Smooth muscle cell (in vitro differentiated cells): ENCODE data around the gene HBEGF. TPM values are rescaled to one million over a fixed set of nuclear protein-coding genes. Genes with fewer than 3 reads are reported as not detected.

Experiments
- DNase-seq: peaks from one replicate; lab custom pipeline; 2025; ENCODE audit not compliant: unreplicated experiment; lab: John Stamatoyannopoulos, UW
- H2AFZ ChIP-seq: fragments of 200-600 bp; sonication (generic); 2 replicates; pipeline ENCODE4 v1.6.0; 2016; ENCODE audit warnings: antibody characterized with exemption, low read depth, mild to moderate bottlenecking
- H3F3A ChIP-seq: fragments of 200-600 bp; sonication (generic); 2 replicates; pipeline ENCODE4 v1.6.0; 2017; ENCODE audit warnings: antibody characterized with exemption, low read depth
- H3K27ac ChIP-seq: fragments of 200-600 bp; sonication (generic); 2 replicates; pipeline ENCODE4 v1.5.1; 2016; ENCODE audit warnings: low read depth, mild to moderate bottlenecking
- H3K27me3 ChIP-seq: fragments of 200-600 bp; sonication (generic); 2 replicates; pipeline ENCODE4 v1.6.1; 2016; ENCODE audit warnings: low read depth, mild to moderate bottlenecking
- H3K36me3 ChIP-seq: fragments of 200-600 bp; sonication (generic); 2 replicates; pipeline ENCODE4 v1.5.1; 2016; ENCODE audit warnings: low read depth
- H3K4me1 ChIP-seq: fragments of 200-600 bp; sonication (generic); 2 replicates; pipeline ENCODE4 v1.5.1; 2016; ENCODE audit warnings: low read depth
- H3K4me2 ChIP-seq: fragments of 200-600 bp; sonication (generic); 2 replicates; pipeline ENCODE4 v1.6.0; 2016; ENCODE audit warnings: mild to moderate bottlenecking
- H3K4me3 ChIP-seq: fragments of 200-600 bp; sonication (generic); 2 replicates; pipeline ENCODE4 v1.5.1; 2016; ENCODE audit warnings: mild to moderate bottlenecking
- H3K79me2 ChIP-seq: fragments of 200-600 bp; sonication (generic); 2 replicates; pipeline ENCODE4 v1.6.0; 2016; ENCODE audit warnings: low read depth, mild to moderate bottlenecking
- H3K9ac ChIP-seq: fragments of 200-600 bp; sonication (generic); 2 replicates; pipeline ENCODE4 v1.6.0; 2016; ENCODE audit warnings: low read depth
- H3K9me3 ChIP-seq: fragments of 200-600 bp; sonication (generic); replicated peaks from 2 replicates; pipeline ENCODE4 v1.5.1; 2016; ENCODE audit warnings: low read depth
- H4K20me1 ChIP-seq: fragments of 200-600 bp; sonication (generic); 2 replicates; pipeline ENCODE4 v1.6.0; 2016; ENCODE audit warnings: low read depth
- WGBS: methylation state at CpG from one replicate; pipeline ENCODE4 v1.1.7; 2016; ENCODE audit warnings: low lambda C conversion rate; 5-methylcytosine and 5-hydroxymethylcytosine counted together
- polyA plus RNA-seq: library from polyadenylated mRNA; unstranded; fragments of >200 nt; fragmentation: Nextera tagmentation; extraction: Ambion mirVana; gene quantifications from 2 replicates; pipeline ENCODE4 v1.2.1, GENCODE V29; 2016
- total RNA-seq: library from RNA; depleted of rRNA; stranded (reverse); fragments of >200 nt; gene quantifications from 2 replicates; pipeline ENCODE4 v1.2.3, GENCODE V29; 2014
- TF ChIP-seq, protein P1 (sequence below): fragments of 200-600 bp; sonication (generic); IDR thresholded peaks from 2 replicates; pipeline ENCODE4 v1.5.1; 2017; ENCODE audit warnings: borderline replicate concordance, mild to moderate bottlenecking, antibody characterized with exemption; ENCODE audit not compliant: insufficient read depth, poor library complexity, severe bottlenecking

The HBEGF gene
- total and polyA plus RNA-seq, 2 experiments from 2014 or later = 36.7 to 37.1 TPM

DNA sequence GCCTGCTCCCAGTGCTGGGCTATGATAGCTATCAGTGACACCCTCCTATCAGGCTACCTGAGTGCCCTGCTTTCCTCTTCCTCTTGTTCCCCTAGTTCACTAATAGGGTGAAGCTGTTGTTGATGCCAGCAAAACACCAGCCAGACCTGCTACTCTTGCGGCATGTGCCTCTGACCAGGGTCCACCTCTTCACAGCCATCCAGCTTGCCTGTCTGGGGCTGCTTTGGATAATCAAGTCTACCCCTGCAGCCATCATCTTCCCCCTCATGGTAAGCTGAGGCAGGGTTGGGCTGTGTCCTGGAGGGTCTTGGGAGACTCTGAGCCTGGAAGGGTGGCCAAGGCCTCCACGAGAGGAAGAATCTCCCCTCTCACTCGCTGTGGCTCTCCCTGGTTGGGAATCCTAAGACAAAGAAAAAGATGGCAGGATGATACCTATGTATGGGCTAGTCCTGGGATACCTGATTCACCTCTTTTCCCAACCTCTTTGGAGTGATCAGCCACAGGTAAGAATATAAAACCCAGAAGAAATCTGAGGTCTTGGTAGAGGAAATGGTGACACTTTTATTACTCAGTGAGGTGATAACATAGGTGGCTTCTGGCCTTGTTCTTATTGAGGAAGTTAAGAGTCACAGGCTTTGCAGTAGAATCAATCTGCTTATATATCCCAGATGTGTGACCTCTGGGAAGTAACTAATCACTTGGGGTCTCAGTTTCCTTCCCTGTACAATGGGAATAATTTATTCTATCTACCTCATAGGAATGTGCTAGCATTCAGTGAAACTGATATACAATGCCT is 25.2 kb upstream of the HBEGF start:
- no peak overlapping the region for H2AFZ ChIP-seq
- H4K20me1 ChIP-seq = no peaks in the 10 kb centered on the region
- no peak overlapping the region for H3K4me3 ChIP-seq
- H3K9me3 ChIP-seq = no peaks in the 10 kb centered on the region
- H3K79me2 ChIP-seq = no peaks in the 10 kb centered on the region
- no peaks in the 10 kb centered on the region for H3K4me1 ChIP-seq
- no peaks in the 10 kb centered on the region for H3F3A ChIP-seq
- no peak overlapping the region for H3K4me2 ChIP-seq
- 94% methylated on average over 3 of the region's 3 CpGs for WGBS
- no peak overlapping the region for H3K9ac ChIP-seq
- DNase-seq = no peak
- H3K27me3 ChIP-seq = no peaks in the 10 kb centered on the region
- TF ChIP-seq, protein P1, sequence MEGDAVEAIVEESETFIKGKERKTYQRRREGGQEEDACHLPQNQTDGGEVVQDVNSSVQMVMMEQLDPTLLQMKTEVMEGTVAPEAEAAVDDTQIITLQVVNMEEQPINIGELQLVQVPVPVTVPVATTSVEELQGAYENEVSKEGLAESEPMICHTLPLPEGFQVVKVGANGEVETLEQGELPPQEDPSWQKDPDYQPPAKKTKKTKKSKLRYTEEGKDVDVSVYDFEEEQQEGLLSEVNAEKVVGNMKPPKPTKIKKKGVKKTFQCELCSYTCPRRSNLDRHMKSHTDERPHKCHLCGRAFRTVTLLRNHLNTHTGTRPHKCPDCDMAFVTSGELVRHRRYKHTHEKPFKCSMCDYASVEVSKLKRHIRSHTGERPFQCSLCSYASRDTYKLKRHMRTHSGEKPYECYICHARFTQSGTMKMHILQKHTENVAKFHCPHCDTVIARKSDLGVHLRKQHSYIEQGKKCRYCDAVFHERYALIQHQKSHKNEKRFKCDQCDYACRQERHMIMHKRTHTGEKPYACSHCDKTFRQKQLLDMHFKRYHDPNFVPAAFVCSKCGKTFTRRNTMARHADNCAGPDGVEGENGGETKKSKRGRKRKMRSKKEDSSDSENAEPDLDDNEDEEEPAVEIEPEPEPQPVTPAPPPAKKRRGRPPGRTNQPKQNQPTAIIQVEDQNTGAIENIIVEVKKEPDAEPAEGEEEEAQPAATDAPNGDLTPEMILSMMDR = no peak
- no peaks in the 10 kb centered on the region for H3K36me3 ChIP-seq
- no peak overlapping the region for H3K27ac ChIP-seq

DNA sequence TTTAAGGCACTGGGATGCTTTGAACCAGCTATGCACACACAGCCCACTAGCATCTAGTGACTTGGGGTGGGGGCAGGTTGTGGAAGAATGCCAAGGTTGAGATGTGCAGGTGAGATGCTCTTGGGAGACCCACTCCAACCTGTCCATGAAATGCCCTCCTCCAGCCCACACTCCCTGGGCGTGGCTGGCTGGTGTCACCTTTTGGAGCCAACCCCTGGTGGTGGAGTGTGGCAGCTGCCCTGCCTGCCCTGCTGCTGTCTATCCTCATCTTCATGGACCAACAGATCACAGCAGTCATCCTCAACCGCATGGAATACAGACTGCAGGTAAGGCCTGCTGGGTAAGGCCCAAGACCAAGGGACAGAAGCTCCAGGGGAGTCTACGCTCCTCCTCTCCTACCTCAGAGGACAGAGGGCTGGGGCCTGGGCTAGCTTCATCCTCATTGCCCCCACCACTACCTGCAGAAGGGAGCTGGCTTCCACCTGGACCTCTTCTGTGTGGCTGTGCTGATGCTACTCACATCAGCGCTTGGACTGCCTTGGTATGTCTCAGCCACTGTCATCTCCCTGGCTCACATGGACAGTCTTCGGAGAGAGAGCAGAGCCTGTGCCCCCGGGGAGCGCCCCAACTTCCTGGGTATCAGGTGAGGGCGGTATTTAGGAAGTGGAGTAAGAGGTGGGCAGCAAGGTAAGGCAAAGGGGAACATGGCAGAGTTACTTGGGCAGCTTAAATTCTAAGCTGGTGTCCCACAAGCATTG is 21.0 kb upstream of the HBEGF start:
- H3K9me3 ChIP-seq = no peaks in the 10 kb centered on the region
- no peaks in the 10 kb centered on the region for H3K36me3 ChIP-seq
- no peak overlapping the region for H3K9ac ChIP-seq
- H3K79me2 ChIP-seq = no peaks in the 10 kb centered on the region
- H3K4me2 ChIP-seq = no peak overlapping the region
- DNase-seq = no peak
- TF ChIP-seq, protein P1 = no peak
- no peak overlapping the region for H3K27ac ChIP-seq
- H3K4me3 ChIP-seq = no peak overlapping the region
- no peaks in the 10 kb centered on the region for H4K20me1 ChIP-seq
- no peak overlapping the region for H2AFZ ChIP-seq
- no peaks in the 10 kb centered on the region for H3K27me3 ChIP-seq
- H3F3A ChIP-seq = no peaks in the 10 kb centered on the region
- 85% methylated on average over 8 of the region's 8 CpGs for WGBS
- H3K4me1 ChIP-seq = no peaks in the 10 kb centered on the region

DNA sequence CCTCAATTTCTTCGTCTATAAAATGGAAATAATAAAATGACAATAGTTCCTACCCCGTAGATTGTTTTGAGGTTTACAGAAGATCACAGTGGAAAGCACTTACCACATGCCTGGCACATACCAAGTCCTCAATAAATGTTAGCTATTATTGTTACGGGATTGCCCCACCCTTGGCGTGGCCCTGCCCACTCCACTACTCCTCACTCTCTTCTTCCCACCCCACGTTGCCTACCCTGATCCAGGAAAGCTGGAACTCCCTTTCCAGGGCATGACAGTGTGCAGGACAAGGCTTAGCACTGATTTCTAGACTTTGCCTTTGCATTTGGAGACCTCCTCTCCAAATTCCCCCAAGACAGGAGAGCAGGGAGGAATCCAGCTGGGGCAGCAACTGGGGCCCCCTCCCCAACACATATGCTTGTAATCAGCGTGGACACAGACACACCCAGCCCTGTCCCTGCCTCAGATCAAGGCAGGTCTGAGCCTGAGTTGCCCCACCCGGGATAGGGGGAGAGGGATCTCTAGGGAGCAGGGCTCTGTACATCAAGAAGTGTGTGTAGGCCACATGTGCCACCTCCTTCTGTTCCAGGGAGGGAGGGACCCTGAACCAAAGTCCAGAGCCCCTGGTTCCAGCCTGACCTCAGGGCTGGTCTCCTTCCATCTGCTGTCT is 20.3 kb upstream of the HBEGF start:
- no peaks in the 10 kb centered on the region for H3K4me1 ChIP-seq
- H3K27ac ChIP-seq = no peak overlapping the region
- H3K4me2 ChIP-seq = no peak overlapping the region
- TF ChIP-seq, protein P1 = no peak
- H2AFZ ChIP-seq = no peak overlapping the region
- no peaks in the 10 kb centered on the region for H3K27me3 ChIP-seq
- no peaks in the 10 kb centered on the region for H3K79me2 ChIP-seq
- H3K9me3 ChIP-seq = no peaks in the 10 kb centered on the region
- no peaks in the 10 kb centered on the region for H3K36me3 ChIP-seq
- DNase-seq = no peak
- no peak overlapping the region for H3K9ac ChIP-seq
- no peak overlapping the region for H3K4me3 ChIP-seq
- no peaks in the 10 kb centered on the region for H4K20me1 ChIP-seq
- WGBS = 85% methylated on average over 7 of the region's 7 CpGs
- H3F3A ChIP-seq = no peaks in the 10 kb centered on the region
